CD1c-positive myeloid dendritic cell (primary cell): ENCODE measurements around the gene HYDIN.
"Not testable (repeated sequence)": the region's sequence is repeated elsewhere in the genome, so short reads cannot be mapped to it uniquely, and the experiment has no call there.

Experiments
- DNase-seq: peaks from one replicate; pipeline ENCODE4 v3.0.0-alpha.2; 2016; ENCODE audit errors: extremely low spot score

The HYDIN gene

GRCh38 chr16:71109656-71110208 lies 120.8 kb downstream of the HYDIN start:
- DNase-seq, result not testable (repeated sequence)

- DNase-seq, result not testable (repeated sequence)
These were observed 124.6 kb downstream of the HYDIN start for GRCh38 chr16:71105881-71106280.

- DNase-seq, result not testable (repeated sequence)
These were observed 146.9 kb downstream of the HYDIN start for GRCh38 chr16:71083573-71083972.

- DNase-seq, result not testable (repeated sequence)
These were observed 149.7 kb downstream of the HYDIN start for GRCh38 chr16:71080777-71081176.

- not testable (repeated sequence) for DNase-seq
These were observed 150.3 kb downstream of the HYDIN start for GRCh38 chr16:71080262-71080661.

GRCh38 chr16:71070651-71071050 lies 159.9 kb downstream of the HYDIN start:
- DNase-seq, result not testable (repeated sequence)

- DNase-seq, result not testable (repeated sequence)
These were observed 160.7 kb downstream of the HYDIN start for GRCh38 chr16:71069842-71070241.

GRCh38 chr16:71053897-71054609 lies 176.5 kb downstream of the HYDIN start:
- not testable (repeated sequence) for DNase-seq

- not testable (repeated sequence) for DNase-seq
These were observed 180.2 kb downstream of the HYDIN start for GRCh38 chr16:71050307-71050706.

- not testable (repeated sequence) for DNase-seq
These were observed 191.0 kb downstream of the HYDIN start for GRCh38 chr16:71039368-71040111.

GRCh38 chr16:71038421-71038820 lies 192.1 kb downstream of the HYDIN start:
- not testable (repeated sequence) for DNase-seq

- not testable (repeated sequence) for DNase-seq
These were observed 192.5 kb downstream of the HYDIN start for GRCh38 chr16:71037987-71038386.

- not testable (repeated sequence) for DNase-seq
These were observed 202.3 kb downstream of the HYDIN start for GRCh38 chr16:71028032-71028727.

- DNase-seq, result not testable (repeated sequence)
These were observed 203.0 kb downstream of the HYDIN start for GRCh38 chr16:71027511-71027910.

- not testable (repeated sequence) for DNase-seq
These were observed 206.6 kb downstream of the HYDIN start for GRCh38 chr16:71023851-71024439.

- DNase-seq, result not testable (repeated sequence)
These were observed 208.5 kb downstream of the HYDIN start for GRCh38 chr16:71021961-71022537.

- DNase-seq, result not testable (repeated sequence)
These were observed 211.3 kb downstream of the HYDIN start for GRCh38 chr16:71019067-71019682.

- DNase-seq, result not testable (repeated sequence)
These were observed 215.1 kb downstream of the HYDIN start for GRCh38 chr16:71015419-71015818.

GRCh38 chr16:71009440-71010223 lies 220.9 kb downstream of the HYDIN start:
- not testable (repeated sequence) for DNase-seq

GRCh38 chr16:71006516-71006915 lies 224.0 kb downstream of the HYDIN start:
- DNase-seq, result not testable (repeated sequence)
